Fibroblast of skin of back (primary cell): ENCODE measurements around the gene SLC39A6. TPM values are rescaled to one million over a fixed set of nuclear protein-coding genes. Genes with fewer than 3 reads are reported as not detected.
A peak's percentile ranks its signal among the peaks of the same experiment; 100 is the strongest.
"Not testable (repeated sequence)": the region's sequence is repeated elsewhere in the genome, so short reads cannot be mapped to it uniquely, and the experiment has no call there.

Source experiments
- DNase-seq: peaks from one replicate; pipeline ENCODE4 v3.0.0-alpha.2; 2013
- polyA plus RNA-seq, 2 experiments: library from polyadenylated mRNA; unstranded; fragments of 120-200 nt; gene quantifications; one replicate each; pipeline ENCODE4 v1.2.1, GENCODE V29; 2013; ENCODE audit not compliant: insufficient read length in 2 of 2

SLC39A6 gene, protein sequence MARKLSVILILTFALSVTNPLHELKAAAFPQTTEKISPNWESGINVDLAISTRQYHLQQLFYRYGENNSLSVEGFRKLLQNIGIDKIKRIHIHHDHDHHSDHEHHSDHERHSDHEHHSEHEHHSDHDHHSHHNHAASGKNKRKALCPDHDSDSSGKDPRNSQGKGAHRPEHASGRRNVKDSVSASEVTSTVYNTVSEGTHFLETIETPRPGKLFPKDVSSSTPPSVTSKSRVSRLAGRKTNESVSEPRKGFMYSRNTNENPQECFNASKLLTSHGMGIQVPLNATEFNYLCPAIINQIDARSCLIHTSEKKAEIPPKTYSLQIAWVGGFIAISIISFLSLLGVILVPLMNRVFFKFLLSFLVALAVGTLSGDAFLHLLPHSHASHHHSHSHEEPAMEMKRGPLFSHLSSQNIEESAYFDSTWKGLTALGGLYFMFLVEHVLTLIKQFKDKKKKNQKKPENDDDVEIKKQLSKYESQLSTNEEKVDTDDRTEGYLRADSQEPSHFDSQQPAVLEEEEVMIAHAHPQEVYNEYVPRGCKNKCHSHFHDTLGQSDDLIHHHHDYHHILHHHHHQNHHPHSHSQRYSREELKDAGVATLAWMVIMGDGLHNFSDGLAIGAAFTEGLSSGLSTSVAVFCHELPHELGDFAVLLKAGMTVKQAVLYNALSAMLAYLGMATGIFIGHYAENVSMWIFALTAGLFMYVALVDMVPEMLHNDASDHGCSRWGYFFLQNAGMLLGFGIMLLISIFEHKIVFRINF
- 57.2 TPM for polyA plus RNA-seq (2013, experiment 1 of 2; ENCODE audit: insufficient read length)
- 50.3 TPM for polyA plus RNA-seq (2013, experiment 2 of 2; ENCODE audit: insufficient read length)

DNA sequence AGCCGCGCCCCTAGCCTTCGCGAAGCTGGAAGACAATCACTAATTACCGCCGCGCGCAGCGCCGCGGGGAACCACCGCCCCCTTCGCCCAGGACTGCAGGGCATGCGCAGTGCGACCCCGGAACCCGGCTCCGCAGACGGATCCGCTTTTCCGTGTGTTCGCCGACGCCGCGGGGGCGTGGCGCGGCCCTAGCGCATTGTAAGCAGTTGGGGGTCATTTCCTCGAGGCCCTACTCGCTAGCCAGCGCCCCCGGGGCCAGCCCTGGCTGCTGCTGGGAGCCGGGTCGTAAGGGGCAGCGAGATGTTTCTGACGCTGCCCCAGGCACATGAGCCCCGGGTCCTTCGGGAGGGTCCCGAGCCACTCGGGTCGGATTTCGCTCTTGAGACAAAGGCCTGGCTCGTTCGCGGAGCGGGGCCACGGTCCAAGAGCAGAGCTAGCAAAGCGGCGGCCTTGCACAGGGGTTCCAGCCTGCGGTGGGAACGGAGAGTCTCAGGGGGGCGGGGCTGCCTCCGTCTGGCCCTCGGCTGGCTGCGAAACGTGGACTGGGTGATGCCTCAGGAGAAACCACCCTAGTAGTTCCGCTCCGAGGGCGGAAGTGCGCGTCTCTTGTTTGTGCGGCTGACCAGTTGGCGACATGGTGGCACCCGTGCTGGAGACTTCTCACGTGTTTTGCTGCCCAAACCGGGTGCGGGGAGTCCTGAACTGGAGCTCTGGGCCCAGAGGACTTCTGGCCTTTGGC is at the start of gene SLC39A6, which contains the start of gene ELP2:
TSS of gene SLC39A6 (minus strand) at position 41 of the 739 bp plus-strand sequence. CDS start 2,333 bp downstream, outside the sequence.
TSS of gene ELP2 (plus strand) at position 600 of the 739 bp plus-strand sequence. CDS start at position 635, 35 bp downstream.
- peak; percentile 95 for DNase-seq

GRCh38 chr18:36177913-36178312 is 48.8 kb upstream of the SLC39A6 start:
- DNase-seq, result no peak

- DNase-seq, result peak; percentile 24
Measured at GRCh38 chr18:36176711-36177110, 47.6 kb upstream of the SLC39A6 start.

DNA sequence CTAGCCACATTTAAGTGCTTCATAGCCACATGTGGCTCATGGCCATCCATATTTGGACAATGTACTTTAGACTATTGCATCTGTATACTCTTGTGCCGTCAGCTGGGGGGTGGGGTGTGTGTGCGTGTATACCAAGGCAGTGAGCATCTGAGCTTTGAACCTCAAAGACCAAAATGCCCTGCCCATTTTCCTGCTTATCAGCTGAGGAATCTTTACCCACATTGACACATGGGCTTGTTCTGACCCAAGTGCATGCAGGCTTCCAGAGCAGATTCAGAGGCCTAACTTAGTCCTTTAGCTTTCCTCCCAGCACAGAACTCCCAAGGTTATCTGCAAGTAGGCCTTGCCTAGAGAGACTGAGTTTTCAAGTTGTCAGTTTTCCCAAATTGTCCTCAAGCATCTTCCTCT is 47.0 kb upstream of the SLC39A6 start:
- no peak for DNase-seq

GRCh38 chr18:36175481-36175880 is 46.3 kb upstream of the SLC39A6 start:
- no peak for DNase-seq

DNA sequence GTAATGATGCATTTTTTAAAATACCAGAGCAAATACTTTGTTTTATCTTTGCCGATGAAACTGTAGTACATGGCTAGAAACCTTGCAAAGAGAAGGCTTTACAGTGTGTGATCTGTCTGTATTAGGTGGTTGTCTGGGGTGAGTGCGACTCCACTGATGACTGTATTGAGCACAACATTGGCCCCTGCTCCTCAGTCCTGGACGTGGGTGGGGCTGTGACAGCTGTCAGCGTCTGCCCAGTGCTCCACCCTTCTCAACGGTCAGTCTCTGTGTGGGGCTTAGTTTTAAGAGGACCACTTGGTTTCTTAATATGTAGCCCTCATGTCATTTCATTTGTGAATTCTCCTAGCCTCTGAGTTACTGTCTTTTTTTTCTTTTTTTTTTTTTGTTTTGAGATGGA is 40.8 kb upstream of the SLC39A6 start:
- DNase-seq, result no peak

DNA sequence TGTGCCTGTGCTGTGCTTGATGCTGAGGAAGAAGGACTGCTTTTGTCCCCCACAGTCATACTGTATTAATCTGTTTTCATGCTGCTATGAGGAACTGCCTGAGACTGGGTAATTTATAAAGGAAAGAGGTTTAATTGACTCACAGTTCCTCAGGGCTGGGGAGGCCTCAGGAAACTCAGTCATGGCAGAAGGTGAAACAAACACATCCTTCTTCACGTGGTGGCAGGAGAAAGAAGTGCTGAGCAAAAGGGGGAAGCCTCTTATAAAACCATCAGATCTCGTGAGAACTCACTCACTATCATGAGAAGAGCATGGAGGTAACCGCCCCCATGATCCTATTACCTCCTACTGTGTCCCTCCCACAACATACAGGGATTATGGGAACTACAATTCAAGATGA is 39.2 kb upstream of the SLC39A6 start:
- DNase-seq, result not testable (repeated sequence)

DNA sequence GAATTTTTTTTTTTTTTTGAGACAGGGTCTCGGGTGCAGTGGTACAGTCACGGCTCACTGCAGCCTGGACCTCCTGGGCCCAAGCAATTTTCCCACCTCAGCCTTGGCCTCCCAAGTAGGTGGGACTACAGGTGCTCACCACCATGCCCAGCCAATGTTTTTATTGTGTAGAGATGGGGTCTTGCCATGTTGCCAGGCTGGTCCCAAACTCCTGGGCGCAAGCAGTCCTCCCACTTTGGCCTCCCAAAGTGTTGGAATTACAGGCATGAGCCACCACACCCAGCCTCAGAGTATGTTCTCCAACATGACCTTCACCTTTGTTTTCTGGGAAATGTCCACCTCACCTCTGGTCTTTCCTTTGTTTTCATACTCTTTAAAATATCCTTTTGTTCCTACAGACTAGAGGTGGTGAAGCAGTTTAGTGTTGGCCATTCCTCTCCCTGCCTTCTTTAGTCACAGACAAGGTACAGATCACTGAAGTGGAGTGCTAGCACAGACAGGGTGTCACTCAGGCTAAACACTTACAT is 38.6 kb upstream of the SLC39A6 start:
- no peak for DNase-seq

DNA sequence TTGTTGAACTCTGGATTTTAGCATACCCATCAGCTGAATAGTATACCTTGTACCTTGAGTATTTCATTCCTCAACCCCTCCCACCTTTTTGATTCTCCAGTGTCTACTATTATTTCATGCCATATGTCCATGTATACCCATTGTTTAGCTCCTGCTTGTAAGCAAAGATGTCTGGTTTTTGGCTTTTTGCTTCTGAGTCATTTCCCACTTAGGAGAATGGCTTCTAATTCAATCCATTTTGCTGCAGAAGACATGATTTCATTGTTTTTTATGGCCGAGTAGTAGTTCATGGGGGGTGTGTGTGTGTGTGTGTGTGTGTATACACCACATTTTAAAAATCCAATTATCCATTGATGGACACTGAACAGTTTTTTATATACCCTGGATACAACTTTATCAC is 33.8 kb upstream of the SLC39A6 start:
- no peak for DNase-seq

DNA sequence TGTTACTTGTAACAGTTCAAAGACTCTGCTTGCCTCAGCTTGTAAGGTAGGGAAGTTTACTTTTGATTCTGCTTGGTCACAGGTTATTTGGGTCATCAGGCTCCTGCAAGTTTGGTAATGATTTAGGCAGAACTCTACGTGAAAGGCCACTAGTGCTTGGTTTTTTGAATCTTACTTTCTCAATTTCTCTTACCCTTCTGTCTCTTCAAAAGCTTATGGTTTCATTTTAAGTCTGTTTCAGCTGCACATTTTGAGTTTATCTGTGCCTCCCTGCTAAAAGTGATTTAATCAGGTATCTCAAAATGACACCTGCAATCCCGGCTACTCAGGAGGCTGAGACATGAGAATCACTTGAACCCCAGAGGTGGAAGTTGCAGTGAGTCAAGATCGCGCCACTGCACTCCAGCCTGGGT is 31.8 kb upstream of the SLC39A6 start:
- DNase-seq, result no peak

GRCh38 chr18:36158266-36158867 is 29.2 kb upstream of the SLC39A6 start:
- DNase-seq, result peak; percentile 88

DNA sequence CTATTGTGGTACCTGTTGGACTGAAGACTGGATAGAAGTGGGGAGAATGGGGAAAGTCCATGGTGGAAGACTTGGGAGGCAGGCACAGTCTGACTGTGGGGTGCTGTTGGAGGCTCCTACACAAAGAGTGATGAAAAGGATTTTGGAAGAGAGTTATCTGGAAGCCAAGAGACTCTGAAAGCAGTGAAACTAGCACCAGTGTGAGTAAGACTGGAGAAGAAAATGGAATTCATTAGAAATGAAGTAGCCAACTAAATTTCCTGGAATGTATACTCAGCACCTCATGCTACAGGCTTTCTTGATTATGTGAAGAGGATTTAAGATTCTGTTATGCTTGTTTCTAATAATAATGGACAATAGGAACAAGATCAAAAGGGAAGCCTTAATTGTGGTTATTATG is 28.3 kb upstream of the SLC39A6 start:
- DNase-seq, result peak; percentile 38

DNA sequence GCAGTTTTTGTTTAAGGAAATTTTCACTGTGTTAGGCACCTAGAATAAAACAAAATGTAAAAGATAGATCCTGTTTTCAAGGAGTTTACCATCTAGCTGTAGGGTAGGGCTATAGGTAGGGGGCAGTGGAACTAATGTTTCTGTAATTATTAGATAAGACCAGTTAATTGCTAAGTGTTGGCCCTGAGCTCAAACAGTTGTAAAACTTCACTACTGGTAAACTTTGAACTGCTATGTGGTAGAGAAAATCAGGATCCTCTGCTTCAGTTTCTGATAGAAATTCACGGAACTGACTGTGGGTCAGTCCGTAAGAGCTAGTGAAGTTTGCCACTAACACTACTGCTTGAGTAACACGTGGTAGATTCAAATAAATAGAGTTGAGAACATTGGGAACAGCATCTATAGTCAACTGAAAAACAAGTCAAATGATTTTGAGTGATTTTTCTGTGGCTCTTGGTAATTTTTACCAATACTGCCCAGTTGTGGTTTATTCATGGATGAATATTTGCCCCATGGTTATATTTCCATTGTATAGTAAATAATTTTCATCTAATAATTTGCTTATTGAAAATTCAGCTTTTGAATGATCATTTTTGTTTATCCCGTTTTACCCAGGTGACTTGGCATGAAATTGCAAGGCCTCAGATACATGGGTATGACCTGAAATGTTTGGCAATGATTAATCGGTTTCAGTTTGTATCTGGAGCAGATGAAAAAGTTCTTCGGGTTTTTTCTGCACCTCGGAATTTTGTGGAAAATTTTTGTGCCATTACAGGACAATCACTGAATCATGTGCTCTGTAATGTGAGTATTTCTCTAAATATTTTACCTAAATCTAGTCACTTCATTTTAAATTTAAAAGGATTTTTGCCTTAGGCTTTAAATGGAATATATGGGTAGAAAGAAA is 27.0 kb upstream of the SLC39A6 start:
- peak; percentile 35 for DNase-seq

GRCh38 chr18:36153771-36154170 is 24.6 kb upstream of the SLC39A6 start:
- DNase-seq, result no peak

DNA sequence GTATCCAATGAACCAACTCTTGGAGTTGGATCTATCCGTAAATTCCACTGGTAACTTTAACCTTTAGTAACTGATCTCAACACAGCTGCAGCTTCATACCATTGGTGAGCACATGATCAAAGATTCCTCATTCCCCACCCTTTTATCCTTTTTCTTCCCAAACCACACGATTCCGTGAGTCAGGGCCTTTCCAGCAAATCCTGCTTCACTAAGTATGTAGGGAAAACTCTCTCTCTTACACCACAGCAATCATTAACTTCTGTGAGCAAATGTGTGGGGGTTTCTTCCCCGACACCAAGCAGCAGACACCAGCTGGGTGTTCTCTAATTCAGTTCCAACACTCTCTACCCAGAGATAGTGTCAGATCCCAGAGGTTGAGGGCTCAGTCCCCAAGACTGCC is 24.1 kb upstream of the SLC39A6 start:
- peak; percentile 73 for DNase-seq

DNA sequence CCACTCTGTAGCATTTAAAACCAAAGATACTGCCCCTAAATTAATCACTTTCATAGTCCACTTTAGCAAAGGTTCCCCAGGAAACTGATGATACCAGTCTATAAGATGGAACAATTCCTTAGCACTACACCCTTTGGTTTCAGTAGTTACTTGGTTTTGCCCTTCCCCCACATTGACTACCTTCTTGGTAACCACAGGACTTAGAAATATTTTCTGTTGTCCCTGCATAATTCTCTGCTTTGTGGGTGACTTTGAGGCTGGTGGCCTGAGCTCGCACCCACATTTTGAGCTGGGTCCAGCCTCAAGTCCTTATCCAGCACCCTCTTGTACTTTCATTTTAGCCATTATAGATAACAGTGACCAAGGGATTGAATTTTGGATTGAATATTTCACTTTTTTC is 23.6 kb upstream of the SLC39A6 start:
- no peak for DNase-seq

GRCh38 chr18:36149514-36150289 is 20.6 kb upstream of the SLC39A6 start:
- no peak for DNase-seq

- DNase-seq, result no peak
Measured at GRCh38 chr18:36143391-36143790, 14.3 kb upstream of the SLC39A6 start.

- no peak for DNase-seq
Measured at GRCh38 chr18:36142751-36143150, 13.6 kb upstream of the SLC39A6 start.

GRCh38 chr18:36141576-36141975 is 12.4 kb upstream of the SLC39A6 start:
- DNase-seq, result no peak
